K562 (cell line): ENCODE results near the gene PDE3A. TPM values are rescaled to one million over a fixed set of nuclear protein-coding genes. Genes with fewer than 3 reads are reported as not detected.

Experiments used
- ATAC-seq: fragments of 200-7000 bp; cut with Tn5 transposase; 3 replicates; pipeline ENCODE4 v1.9.1; 2020; ENCODE audit warnings: moderate library complexity
- BruUV-seq: library from RNA; stranded (reverse); fragments of 400-500 nt; replicated peaks from 2 replicates; lab custom pipeline; 2021; lab: Mats Ljungman, UMichigan
- CTCF ChIA-PET: fragments of 300-600 bp; formaldehyde crosslinking; extraction: SDS; loops from one replicate; lab custom pipeline; 2021; ENCODE audit warnings: low intra/inter-chr PET ratio; lab: Yijun Ruan, JAX
- POLR2A ChIA-PET: fragments of 300-600, 350-650 bp; sonication (Branson Sonifier 250); formaldehyde crosslinking; extraction: SDS; loops from one replicate; lab custom pipeline; 2021; ENCODE audit warnings: antibody characterized with exemption, inconsistent platforms; lab: Yijun Ruan, JAX
- DNase-seq, 4 experiments: peaks; one replicate each; pipeline versions ENCODE4 v3.0.0 to v3.0.0-alpha.2; 2011 to 2018; ENCODE audit warnings: low spot score in 3 of 4, mixed read lengths in 3 of 4; ENCODE audit errors: extremely low read depth in 1 of 4
- FAIRE-seq: peaks from 2 replicates; lab custom pipeline; 2011; peaks lifted over from hg19 to GRCh38; lab: Jason Lieb, UNC
- H2AFZ ChIP-seq: 2 replicates; pipeline ENCODE4 v1.6.0; 2011; ENCODE audit warnings: low read depth, low read length, control low read depth, inconsistent platforms
- H3K27ac ChIP-seq: fragments of 200-600 bp; 3 replicates; pipeline ENCODE4 v1.8.0; 2011; ENCODE audit warnings: low read depth, mild to moderate bottlenecking, control low read depth, inconsistent platforms, low read length, moderate library complexity, mixed read lengths; ENCODE audit errors: extremely low read depth
- H3K27me3 ChIP-seq, 2 experiments: fragments of 300-600 bp in 1 of 2; 2 replicates in 1 of 2; 3 replicates in 1 of 2; pipeline versions ENCODE4 v1.6.0 to v1.8.0; 2011; ENCODE audit warnings: inconsistent platforms in 2 of 2, low read length in 2 of 2, mild to moderate bottlenecking in 1 of 2, mixed read lengths in 1 of 2, moderate library complexity in 1 of 2; ENCODE audit not compliant: control insufficient read depth in 2 of 2, insufficient read depth in 2 of 2
- H3K36me3 ChIP-seq: fragments of 300-600 bp; 3 replicates; pipeline ENCODE4 v1.8.0; 2011; ENCODE audit warnings: mild to moderate bottlenecking, low read length, inconsistent platforms; ENCODE audit not compliant: control insufficient read depth, insufficient read depth
- H3K4me1 ChIP-seq, 2 experiments: fragments of 200-600 bp in 1 of 2; replicated peaks in 1 of 2; 2 replicates in 1 of 2; 3 replicates in 1 of 2; pipeline versions ENCODE4 v1.5.1 to v1.8.0; 2011; ENCODE audit warnings: inconsistent platforms in 2 of 2, low read length in 2 of 2, mild to moderate bottlenecking in 1 of 2, mixed read lengths in 1 of 2, moderate library complexity in 1 of 2; ENCODE audit not compliant: control insufficient read depth in 2 of 2, insufficient read depth in 2 of 2
- H3K4me2 ChIP-seq: 2 replicates; pipeline ENCODE4 v1.6.1; 2011; ENCODE audit warnings: low read length, control low read depth, inconsistent platforms, mixed read lengths; ENCODE audit not compliant: insufficient read depth
- H3K4me3 ChIP-seq: fragments of 200-600 bp; sonication (generic), shearing (Covaris generic); 2 replicates; pipeline ENCODE4 v1.5.1; 2016; ENCODE audit warnings: control low read depth, inconsistent platforms
- H3K79me2 ChIP-seq: fragments of 200-600 bp; 3 replicates; pipeline ENCODE4 v1.8.0; 2011; ENCODE audit warnings: low read length, inconsistent platforms; ENCODE audit not compliant: control insufficient read depth, insufficient read depth
- H3K9ac ChIP-seq, 2 experiments: 2 replicates each; pipeline versions ENCODE4 v1.6.0 to v1.6.1; 2011; ENCODE audit warnings: low read depth in 2 of 2, low read length in 2 of 2, control low read depth in 1 of 2, inconsistent platforms in 1 of 2, mild to moderate bottlenecking in 1 of 2, mixed read lengths in 1 of 2; ENCODE audit not compliant: insufficient read depth in 1 of 2
- H3K9me1 ChIP-seq: one replicate; pipeline ENCODE4 v1.6.0; 2011; ENCODE audit warnings: inconsistent platforms, mild to moderate bottlenecking, low read length, moderate library complexity; ENCODE audit not compliant: control insufficient read depth, insufficient read depth
- H3K9me3 ChIP-seq: replicated peaks from 2 replicates; pipeline ENCODE4 v1.5.1; 2011; ENCODE audit warnings: low read depth, low read length, inconsistent platforms; ENCODE audit not compliant: control insufficient read depth, insufficient read depth
- H4K20me1 ChIP-seq: replicated peaks from 2 replicates; pipeline ENCODE4 v1.6.1; 2011; ENCODE audit warnings: low read length, inconsistent platforms, mixed read lengths; ENCODE audit not compliant: control insufficient read depth, insufficient read depth
- CBFB ChIP-seq: sonication (generic); formaldehyde crosslinking; IDR thresholded peaks from 2 replicates; pipeline ENCODE4 v1.4.0; 2020; ENCODE audit warnings: mild to moderate bottlenecking, missing genetic modification reagents
- CTCF ChIP-seq, 3 experiments: IDR thresholded peaks in 2 of 3; conservative IDR thresholded peaks in 1 of 3; 2 replicates each; pipeline ENCODE4 v1.5.1; 2011 to 2012; ENCODE audit warnings: low read length in 3 of 3, mild to moderate bottlenecking in 3 of 3, control low read depth in 2 of 3, improper control_type of control experiment in 1 of 3, inconsistent platforms in 1 of 3, low read depth in 1 of 3, mixed read lengths in 1 of 3, moderate library complexity in 1 of 3; ENCODE audit not compliant: insufficient read depth in 2 of 3
- FOXA1 ChIP-seq: fragments of 450-650 bp; IDR thresholded peaks from 2 replicates; pipeline ENCODE4 v1.6.1; 2016; ENCODE audit warnings: mild to moderate bottlenecking, borderline replicate concordance
- HDAC8 ChIP-seq: fragments of 450-650 bp; IDR thresholded peaks from 2 replicates; pipeline ENCODE4 v1.6.1; 2016; ENCODE audit warnings: mild to moderate bottlenecking, missing genetic modification characterization, moderate library complexity, missing compliant biosample characterization
- HMBOX1 ChIP-seq: sonication (generic); IDR thresholded peaks from 2 replicates; pipeline ENCODE4 v1.6.1; 2016
- HSF4 ChIP-seq: fragments of 250-450 bp; sonication (Bioruptor Pico); IDR thresholded peaks from 2 replicates; pipeline ENCODE4 v2.1.2; 2022; ENCODE audit warnings: mild to moderate bottlenecking, moderate library complexity, borderline replicate concordance
- ID3 ChIP-seq, 2 experiments: fragments of 250-450 bp in 1 of 2; fragments of 450-650 bp in 1 of 2; sonication (Bioruptor Pico) in 1 of 2; IDR thresholded peaks; 2 replicates each; pipeline versions ENCODE4 v1.6.1 to v1.8.0; 2016 to 2021; ENCODE audit warnings: mild to moderate bottlenecking in 2 of 2, moderate library complexity in 2 of 2, missing compliant biosample characterization in 1 of 2, missing genetic modification characterization in 1 of 2
- IRF2 ChIP-seq: sonication (generic); formaldehyde crosslinking; IDR thresholded peaks from 2 replicates; pipeline ENCODE4 v1.8.1; 2022; ENCODE audit warnings: mild to moderate bottlenecking, missing genetic modification reagents
- KDM2B ChIP-seq: fragments of 250-450 bp; sonication (Bioruptor Pico); IDR thresholded peaks from 2 replicates; pipeline ENCODE4 v1.8.0; 2021; ENCODE audit warnings: mild to moderate bottlenecking, moderate library complexity
- LCOR ChIP-seq: sonication (generic); formaldehyde crosslinking; IDR thresholded peaks from 2 replicates; pipeline ENCODE4 v1.8.0; 2022; ENCODE audit warnings: mild to moderate bottlenecking, missing genetic modification reagents
- PHB ChIP-seq: fragments of 250-450 bp; sonication (Bioruptor Pico); IDR thresholded peaks from 2 replicates; pipeline ENCODE4 v1.5.0; 2021
- PML ChIP-seq: IDR thresholded peaks from 2 replicates; pipeline ENCODE4 v1.6.1; 2012; ENCODE audit warnings: low read length, inconsistent platforms
- RAD21 ChIP-seq, 2 experiments: fragments of 250-450 bp in 1 of 2; fragments of 450-650 bp in 1 of 2; sonication (Bioruptor Pico) in 1 of 2; formaldehyde crosslinking in 1 of 2; IDR thresholded peaks in 1 of 2; conservative IDR thresholded peaks in 1 of 2; 2 replicates each; pipeline versions ENCODE4 v1.4.0 to v1.8.0; 2020 to 2022; ENCODE audit warnings: mild to moderate bottlenecking in 2 of 2, moderate library complexity in 1 of 2
- RBBP5 ChIP-seq: fragments of 200-600 bp; sonication (generic); IDR thresholded peaks from 2 replicates; pipeline ENCODE4 v1.6.1; 2012; ENCODE audit warnings: borderline replicate concordance, mild to moderate bottlenecking, low read length, control low read depth, inconsistent platforms; ENCODE audit not compliant: insufficient read depth, poor library complexity, severe bottlenecking
- SUPT5H ChIP-seq: fragments of 450-650 bp; IDR thresholded peaks from 2 replicates; pipeline ENCODE4 v1.6.1; 2016
- TEAD2 ChIP-seq: fragments of 450-650 bp; IDR thresholded peaks from 2 replicates; pipeline ENCODE4 v1.6.1; 2016; ENCODE audit warnings: missing genetic modification characterization, control low read depth, missing compliant biosample characterization
- ZNF143 ChIP-seq: sonication (generic); formaldehyde crosslinking; IDR thresholded peaks from 2 replicates; pipeline ENCODE4 v1.9.0; 2022; ENCODE audit warnings: mild to moderate bottlenecking, missing genetic modification reagents
- ZNF146 ChIP-seq: IDR thresholded peaks from one replicate; pipeline ENCODE4 v1.6.1; 2018; ENCODE audit warnings: missing compliant biosample characterization; ENCODE audit not compliant: unreplicated experiment
- ZNF436 ChIP-seq: fragments of 250-450, 450-650 bp; sonication (Bioruptor Pico); formaldehyde crosslinking; IDR thresholded peaks from 2 replicates; pipeline ENCODE4 v1.7.0; 2020; ENCODE audit warnings: mild to moderate bottlenecking
- ZNF561 ChIP-seq: fragments of 450-650 bp; formaldehyde crosslinking; conservative IDR thresholded peaks from 2 replicates; pipeline ENCODE4 v1.4.0; 2020; ENCODE audit warnings: mild to moderate bottlenecking, moderate library complexity
- WGBS: fragments of 100-300 bp; shearing (Covaris generic); methylation state at CpG from one replicate; pipeline ENCODE4 v1.1.6; 2016; ENCODE audit warnings: low coverage, mixed read lengths; ENCODE audit not compliant: insufficient coverage; ENCODE audit errors: missing lambda C conversion rate; 5-methylcytosine and 5-hydroxymethylcytosine counted together
- in situ Hi-C: fragments of 300-500 bp; cut with MboI; formaldehyde crosslinking; loops from 4 replicates; pipeline ENCODE4 v1.15.0; 2018; ENCODE audit warnings: inconsistent platforms, mixed read lengths
- intact Hi-C: fragments of 100-400 bp; cut with micrococcal nuclease; formaldehyde crosslinking; loops from 2 replicates; pipeline ENCODE4 v1.14.2; 2022
- polyA plus RNA-seq, 8 experiments: library from polyadenylated mRNA; depleted of rRNA in 4 of 8; stranded (reverse) in 5 of 8; unstranded in 3 of 8; fragments of >200 nt; fragmentation: Nextera tagmentation in 2 of 8; fragmentation: Illumina TruSeq in 1 of 8; extraction: Ambion mirVana in 2 of 8; extraction: Trizol in 1 of 8; gene quantifications; 2 replicates each; pipeline versions ENCODE4 v1.2.1 to v1.2.3, GENCODE V29; 2011 to 2014; ENCODE audit warnings: inconsistent platforms in 1 of 8, missing spikeins in 1 of 8
- total RNA-seq, 7 experiments: library from RNA; depleted of rRNA in 6 of 7; stranded (reverse); fragments of >200 nt in 6 of 7; fragmentation: Illumina TruSeq in 2 of 7; extraction: Trizol in 2 of 7; gene quantifications; 2 replicates each; pipeline versions ENCODE4 v1.2.1 to v1.2.3, GENCODE V29; 2011 to 2021; ENCODE audit warnings: low replicate concordance in 1 of 7

Gene PDE3A
- total and polyA plus RNA-seq, 9 of the 15 experiments (the other 6 are each of a cell fraction or from before 2014, with no cell fraction given): 0.02 TPM; not detected in 8

GRCh38 chr12:20490213-20490612 is 121.9 kb downstream of the PDE3A start (continued):
- TF ChIP-seq CBFB: no peak
- no peak for TF ChIP-seq ID3 (CRISPR knock-in tag; IDR thresholded peaks at IDR 0.05)
- no peak for TF ChIP-seq ID3 (tag; IDR thresholded peaks at IDR 0.05)

- intact Hi-C loops (no loop called here), in situ Hi-C loops (no loop called here)
- no peaks in the 10 kb centered on the region for H3K4me1 ChIP-seq
- TF ChIP-seq ZNF146 (CRISPR knock-in tag) (no peak), ZNF436 (CRISPR knock-in tag) (no peak), RBBP5 (no peak), TEAD2 (tag) (no peak), HSF4 (CRISPR knock-in tag) (no peak), HMBOX1 (no peak), KDM2B (no peak), IRF2 (CRISPR knock-in tag) (no peak), PML (no peak), FOXA1 (no peak), CTCF (IDR thresholded peaks at IDR 0.05 in 2 of 3, conservative IDR thresholded peaks at IDR 0.05 in 1 of 3; ENCODE audit: insufficient read depth in 2 of 3, low read depth in 1 of 3, low read length in 3 of 3) (no peak), RAD21 (CRISPR knock-in tag; conservative IDR thresholded peaks at IDR 0.05 in 1 of 2, IDR thresholded peaks at IDR 0.05 in 1 of 2) (no peak), PHB (CRISPR knock-in tag) (no peak), SUPT5H (no peak), LCOR (CRISPR knock-in tag) (no peak), HDAC8 (no peak), ZNF561 (CRISPR knock-in tag) (no peak), ZNF143 (CRISPR knock-in tag) (no peak)
- no peaks in the 10 kb centered on the region for H4K20me1 ChIP-seq
- H3K4me3 ChIP-seq: no peak overlapping the region
- ChIA-PET CTCF (no interaction called here), POLR2A (no interaction called here)
- DNase-seq (no peak), ATAC-seq (no peak), FAIRE-seq (no peak)
- no peak overlapping the region for H3K9ac ChIP-seq
- H2AFZ ChIP-seq: no peak overlapping the region
- no peak overlapping the region for H3K27ac ChIP-seq
- BruUV-seq: no TSS peak
- no peaks in the 10 kb centered on the region for H3K9me1 ChIP-seq
- no peaks in the 10 kb centered on the region for H3K27me3 ChIP-seq
- H3K4me2 ChIP-seq: no peak overlapping the region
- H3K36me3 ChIP-seq: no peaks in the 10 kb centered on the region
- H3K79me2 ChIP-seq: no peaks in the 10 kb centered on the region
- WGBS: 0% methylated on average over 5 of the region's 5 CpGs
- no peaks in the 10 kb centered on the region for H3K9me3 ChIP-seq
Measured at GRCh38 chr12:20491290-20491689, 123.0 kb downstream of the PDE3A start.
